H1 (cell line): ENCODE data around the gene CAVIN2. TPM values are rescaled to one million over a fixed set of nuclear protein-coding genes. Genes with fewer than 3 reads are reported as not detected.
A peak's percentile ranks its signal among the peaks of the same experiment; 100 is the strongest.

Experiments used
- CTCF ChIA-PET: fragments of 300-600 bp; sonication (Branson Sonifier 250); formaldehyde crosslinking; loops from one replicate; lab custom pipeline; 2021; ENCODE audit not compliant: partially characterized antibody; lab: Charles Lee
- POLR2A ChIA-PET: fragments of 300-600 bp; sonication (Branson Sonifier 250); formaldehyde crosslinking; loops from one replicate; lab custom pipeline; 2021; ENCODE audit warnings: inconsistent platforms; ENCODE audit not compliant: partially characterized antibody; lab: Charles Lee
- DNase-seq, 2 experiments: peaks; one replicate each; pipeline versions ENCODE4 v3.0.0 to v3.0.0-alpha.2; 2010 to 2022; ENCODE audit warnings: low spot score in 2 of 2, low read depth in 1 of 2, mixed read lengths in 1 of 2
- FAIRE-seq: peaks from 2 replicates; lab custom pipeline; 2011; peaks lifted over from hg19 to GRCh38; lab: Jason Lieb, UNC
- H2AFZ ChIP-seq: 2 replicates; pipeline ENCODE4 v1.8.1; 2012; ENCODE audit warnings: low read length, inconsistent platforms
- H2AK5ac ChIP-seq: 2 replicates; pipeline ENCODE4 v1.6.1; 2013; ENCODE audit warnings: low read depth, low read length
- H2BK120ac ChIP-seq: replicated peaks from 2 replicates; pipeline ENCODE3; 2013; ENCODE audit warnings: low read depth, low read length, inconsistent platforms
- H2BK12ac ChIP-seq: 2 replicates; pipeline ENCODE4 v1.6.1; 2013; ENCODE audit warnings: low read depth, low read length
- H2BK15ac ChIP-seq: 2 replicates; pipeline ENCODE4 v1.6.1; 2013; ENCODE audit warnings: low read length
- H2BK20ac ChIP-seq: 2 replicates; pipeline ENCODE4 v1.6.1; 2013; ENCODE audit warnings: low read length
- H2BK5ac ChIP-seq: 2 replicates; pipeline ENCODE4 v1.6.1; 2013; ENCODE audit warnings: low read depth, low read length
- H3K14ac ChIP-seq: 2 replicates; pipeline ENCODE4 v1.6.1; 2013; ENCODE audit warnings: inconsistent platforms; ENCODE audit not compliant: insufficient read length
- H3K18ac ChIP-seq: 2 replicates; pipeline ENCODE4 v1.6.1; 2013; ENCODE audit warnings: low read length; ENCODE audit errors: extremely low read depth
- H3K23ac ChIP-seq: 2 replicates; pipeline ENCODE4 v1.6.1; 2013; ENCODE audit warnings: inconsistent platforms; ENCODE audit not compliant: insufficient read length
- H3K23me2 ChIP-seq: 2 replicates; pipeline ENCODE4 v1.6.1; 2013; ENCODE audit warnings: low read depth, low read length
- H3K27ac ChIP-seq: 2 replicates; pipeline ENCODE4 v1.6.1; 2011; ENCODE audit warnings: low read depth, low read length, inconsistent platforms
- H3K27me3 ChIP-seq, 4 experiments: replicated peaks in 1 of 4; 1 replicate in 1 of 4; 2 replicates in 3 of 4; pipeline versions ENCODE4 v1.6.1 to v1.8.1; 2011 to 2013; ENCODE audit warnings: low read length in 3 of 4, mild to moderate bottlenecking in 3 of 4, inconsistent platforms in 2 of 4, mixed read lengths in 2 of 4, moderate library complexity in 1 of 4; ENCODE audit not compliant: control insufficient read depth in 3 of 4, insufficient read depth in 3 of 4; ENCODE audit errors: extremely low read depth in 1 of 4
- H3K36me3 ChIP-seq, 4 experiments: 2 replicates each; pipeline versions ENCODE4 v1.6.1 to v1.8.1; 2011 to 2013; ENCODE audit warnings: mild to moderate bottlenecking in 4 of 4, low read length in 3 of 4, moderate library complexity in 2 of 4, control low read depth in 1 of 4, inconsistent platforms in 1 of 4; ENCODE audit not compliant: insufficient read depth in 4 of 4, control insufficient read depth in 2 of 4
- H3K4ac ChIP-seq: replicated peaks from 2 replicates; pipeline ENCODE3; 2013; ENCODE audit warnings: low read length, low read depth, mixed read lengths, inconsistent platforms; ENCODE audit not compliant: insufficient read length
- H3K4me1 ChIP-seq, 4 experiments: replicated peaks in 1 of 4; 1 replicate in 1 of 4; 2 replicates in 3 of 4; pipeline versions ENCODE4 v1.6.1 to v1.8.1; 2011 to 2013; ENCODE audit warnings: low read length in 3 of 4, inconsistent platforms in 2 of 4, mixed read lengths in 1 of 4; ENCODE audit not compliant: insufficient read depth in 4 of 4, control insufficient read depth in 3 of 4
- H3K4me2 ChIP-seq, 2 experiments: 2 replicates each; pipeline versions ENCODE4 v1.6.1 to v1.8.1; 2011 to 2013; ENCODE audit warnings: low read depth in 2 of 2, low read length in 2 of 2, control low read depth in 1 of 2, inconsistent platforms in 1 of 2, mild to moderate bottlenecking in 1 of 2; ENCODE audit not compliant: insufficient read depth in 1 of 2
- H3K4me3 ChIP-seq, 4 experiments: fragments of 200-600, 300-600 bp in 1 of 4; sonication (generic), shearing (Covaris generic), sonication (Bioruptor Twin) in 1 of 4; 2 replicates each; pipeline versions ENCODE4 v1.5.1 to v1.8.1; 2011 to 2016; ENCODE audit warnings: low read length in 4 of 4, low read depth in 3 of 4, control low read depth in 2 of 4, inconsistent platforms in 2 of 4, mild to moderate bottlenecking in 2 of 4, mixed read lengths in 1 of 4, moderate library complexity in 1 of 4; ENCODE audit not compliant: insufficient read depth in 2 of 4; ENCODE audit errors: extremely low read depth in 1 of 4
- H3K56ac ChIP-seq: replicated peaks from 2 replicates; pipeline ENCODE3; 2013; ENCODE audit warnings: low read depth, mild to moderate bottlenecking, mixed read lengths, low read length, inconsistent platforms; ENCODE audit not compliant: insufficient read length
- H3K79me1 ChIP-seq: 2 replicates; pipeline ENCODE4 v1.6.1; 2013; ENCODE audit warnings: low read depth, low read length, control low read depth
- H3K79me2 ChIP-seq, 2 experiments: 2 replicates each; pipeline versions ENCODE4 v1.6.1 to v1.8.1; 2012 to 2013; ENCODE audit warnings: low read length in 2 of 2, mild to moderate bottlenecking in 2 of 2, inconsistent platforms in 1 of 2; ENCODE audit not compliant: insufficient read depth in 2 of 2, control insufficient read depth in 1 of 2
- H3K9ac ChIP-seq, 4 experiments: replicated peaks in 1 of 4; 1 replicate in 1 of 4; 2 replicates in 3 of 4; pipeline versions ENCODE4 v1.6.1 to v1.8.1; 2011 to 2013; ENCODE audit warnings: low read depth in 3 of 4, low read length in 3 of 4, control low read depth in 2 of 4, mild to moderate bottlenecking in 2 of 4, moderate library complexity in 2 of 4, inconsistent platforms in 1 of 4; ENCODE audit errors: extremely low read depth in 1 of 4
- H3K9me3 ChIP-seq, 2 experiments: 2 replicates each; pipeline versions ENCODE4 v1.6.1 to v1.8.1; 2012 to 2013; ENCODE audit warnings: mild to moderate bottlenecking in 2 of 2, moderate library complexity in 2 of 2, control low read depth in 1 of 2, inconsistent platforms in 1 of 2, low read depth in 1 of 2, low read length in 1 of 2, mixed read lengths in 1 of 2; ENCODE audit not compliant: insufficient read depth in 2 of 2
- H4K20me1 ChIP-seq, 2 experiments: replicated peaks in 1 of 2; 2 replicates each; pipeline versions ENCODE3 to v1.8.1; 2011 to 2013; ENCODE audit warnings: inconsistent platforms in 2 of 2, low read length in 2 of 2, mild to moderate bottlenecking in 1 of 2; ENCODE audit not compliant: insufficient read depth in 2 of 2, control insufficient read depth in 1 of 2
- H4K5ac ChIP-seq: 2 replicates; pipeline ENCODE4 v1.6.1; 2013; ENCODE audit warnings: low read length, low read depth, mixed read lengths, inconsistent platforms; ENCODE audit not compliant: insufficient read length
- H4K8ac ChIP-seq: 2 replicates; pipeline ENCODE4 v1.8.0; 2013; ENCODE audit warnings: mild to moderate bottlenecking, moderate library complexity, low read length, inconsistent platforms; ENCODE audit not compliant: insufficient read depth; ENCODE audit errors: extremely low read depth
- H4K91ac ChIP-seq: replicated peaks from 2 replicates; pipeline ENCODE3; 2013; ENCODE audit warnings: low read length, mixed read lengths, inconsistent platforms; ENCODE audit not compliant: insufficient read length
- BCL11A ChIP-seq, 2 experiments: IDR thresholded peaks; one replicate each; pipeline ENCODE4 v1.6.1; 2011; ENCODE audit warnings: low read depth in 2 of 2, low read length in 2 of 2, mild to moderate bottlenecking in 2 of 2
- CEBPB ChIP-seq: IDR thresholded peaks from 2 replicates; pipeline ENCODE4 v1.6.1; 2012; ENCODE audit warnings: low read depth, low read length
- CHD1 ChIP-seq: IDR thresholded peaks from 2 replicates; pipeline ENCODE4 v1.6.1; 2012; ENCODE audit warnings: low read depth, low read length, improper control_type of control experiment
- CREB1 ChIP-seq: IDR thresholded peaks from 2 replicates; pipeline ENCODE4 v1.6.1; 2012; ENCODE audit warnings: inconsistent platforms
- EP300 ChIP-seq, 2 experiments: IDR thresholded peaks; 1 replicate in 1 of 2; 2 replicates in 1 of 2; pipeline ENCODE4 v1.6.1; 2011 to 2012; ENCODE audit warnings: low read depth in 2 of 2, low read length in 2 of 2, mild to moderate bottlenecking in 2 of 2, borderline replicate concordance in 1 of 2, inconsistent platforms in 1 of 2, moderate library complexity in 1 of 2
- JUN ChIP-seq: IDR thresholded peaks from 2 replicates; pipeline ENCODE4 v1.6.1; 2011; ENCODE audit warnings: low read depth, mild to moderate bottlenecking, improper control_type of control experiment, low read length
- MAX ChIP-seq: IDR thresholded peaks from 2 replicates; pipeline ENCODE4 v1.6.1; 2012; ENCODE audit warnings: inconsistent platforms
- PHF8 ChIP-seq: fragments of 200-600 bp; sonication (generic); conservative IDR thresholded peaks from 2 replicates; pipeline ENCODE4 v1.7.1; 2012; ENCODE audit warnings: low read depth, mild to moderate bottlenecking, inconsistent platforms, low read length, moderate library complexity
- POU5F1 ChIP-seq: IDR thresholded peaks from 2 replicates; pipeline ENCODE4 v1.6.1; 2011; ENCODE audit warnings: low read depth, mild to moderate bottlenecking, low read length, moderate library complexity
- SIN3A ChIP-seq, 2 experiments: IDR thresholded peaks in 1 of 2; conservative IDR thresholded peaks in 1 of 2; 2 replicates each; pipeline ENCODE4 v1.6.1; 2011 to 2012; ENCODE audit warnings: low read length in 2 of 2, improper control_type of control experiment in 1 of 2, low read depth in 1 of 2, mild to moderate bottlenecking in 1 of 2
- SIX5 ChIP-seq: IDR thresholded peaks from 2 replicates; pipeline ENCODE4 v1.6.1; 2011; ENCODE audit warnings: mild to moderate bottlenecking, low read depth, low read length
- TEAD4 ChIP-seq: IDR thresholded peaks from 2 replicates; pipeline ENCODE4 v1.6.1; 2012; ENCODE audit warnings: low read depth, low read length, inconsistent platforms, mixed read lengths
- ZNF274 ChIP-seq: IDR thresholded peaks from 2 replicates; pipeline ENCODE4 v1.7.0; 2012; ENCODE audit warnings: low read length, borderline replicate concordance; ENCODE audit errors: extremely low read depth
- WGBS, 2 experiments: shearing (Covaris generic) in 1 of 2; methylation state at CpG; one replicate each; pipeline versions ENCODE4 v1.1.6 to v1.1.7; 2013 to 2015; ENCODE audit warnings: low lambda C conversion rate in 2 of 2, mixed read lengths in 2 of 2, inconsistent platforms in 1 of 2, low coverage in 1 of 2, missing lambda C conversion rate in 1 of 2; ENCODE audit not compliant: insufficient replicate concordance in 2 of 2, insufficient coverage in 1 of 2, insufficient read length in 1 of 2; ENCODE audit errors: extremely low coverage in 1 of 2, missing lambda C conversion rate in 1 of 2; 5-methylcytosine and 5-hydroxymethylcytosine counted together
- polyA plus RNA-seq, 7 experiments: library from polyadenylated mRNA; depleted of rRNA in 3 of 7; stranded (reverse) in 5 of 7; unstranded in 2 of 7; fragments of >200 nt in 5 of 7; fragments of 200-250 nt in 2 of 7; gene quantifications; 1 replicate in 5 of 7; 2 replicates in 1 of 7; 4 replicates in 1 of 7; pipeline versions ENCODE4 v1.2.1 to v1.2.3, GENCODE V29; 2011 to 2013; ENCODE audit warnings: missing spikeins in 2 of 7, mixed read lengths in 2 of 7
- total RNA-seq: library from RNA; stranded (reverse); fragmentation: NEBNext Ultra II Directional; extraction: Animal tissue kit (Norgen Biotek cat#: 25700); gene quantifications from 2 replicates; pipeline ENCODE4 v1.2.1, GENCODE V29; 2021

Gene CAVIN2
- total and polyA plus RNA-seq, 2 of the 8 experiments (the other 6 are each of a cell fraction or from before 2014, with no cell fraction given) = 0.03 TPM; not detected in 1

GRCh38 chr2:191856111-191856876 lies 9.4 kb upstream of the CAVIN2 start:
- 0 out of 2 replicates have a peak overlapping the region, but pooled peaks have one; percentile 28 for H2AFZ ChIP-seq
- no peaks in the 10 kb centered on the region for H3K27me3 ChIP-seq
- DNase-seq (no peak), FAIRE-seq (no peak)
- no peak overlapping the region for H3K23ac ChIP-seq
- no peaks in the 10 kb centered on the region for H3K79me1 ChIP-seq
- H3K4me2 ChIP-seq = no peak overlapping the region
- H2AK5ac ChIP-seq = no peak overlapping the region
- no peak overlapping the region for H4K5ac ChIP-seq
- no peak overlapping the region for H3K9ac ChIP-seq
- no peaks in the 10 kb centered on the region for H4K20me1 ChIP-seq
- H3K79me2 ChIP-seq = no peaks in the 10 kb centered on the region
- H4K91ac ChIP-seq = no peak overlapping the region
- no peak overlapping the region for H3K27ac ChIP-seq
- no peak overlapping the region for H3K4me3 ChIP-seq
- no peaks in the 10 kb centered on the region for H3K23me2 ChIP-seq
- no peak overlapping the region for H3K14ac ChIP-seq
- no peak overlapping the region for H2BK20ac ChIP-seq
- H3K36me3 ChIP-seq = no peaks in the 10 kb centered on the region
- H2BK5ac ChIP-seq = no peak overlapping the region
- no peak overlapping the region for H3K18ac ChIP-seq
- no peak overlapping the region for H3K4ac ChIP-seq
- POLR2A ChIA-PET = no interaction called here
- H4K8ac ChIP-seq = no peak overlapping the region
- no peak overlapping the region for H2BK120ac ChIP-seq
- CTCF ChIA-PET = interaction anchor here (0.6 to 2.1 kb wide), 5 partner anchors 13 to 289 kb away, joined by 3 to 7 read pairs (median 3); no protein-coding TSS in a partner anchor
- WGBS, 2 experiments = 94% methylated on average over 7 of the region's 7 CpGs; no CpG with 5 or more reads in 1 of the 2 experiments
- no peaks in the 10 kb centered on the region; a peak in 1 of 7 replicates for H3K4me1 ChIP-seq
- no peak overlapping the region for H2BK12ac ChIP-seq
- H3K9me3 ChIP-seq = no peaks in the 10 kb centered on the region
- no peak overlapping the region for H3K56ac ChIP-seq
- no peak overlapping the region for H2BK15ac ChIP-seq
- TF ChIP-seq SIN3A (conservative IDR thresholded peaks at IDR 0.05 in 1 of 2, IDR thresholded peaks at IDR 0.05 in 1 of 2; ENCODE audit: low read depth in 1 of 2, low read length in 2 of 2) (no peak), BCL11A (IDR thresholded peaks at IDR 0.05; ENCODE audit: low read depth in 2 of 2, low read length in 2 of 2) (no peak), SIX5 (no peak), POU5F1 (no peak), TEAD4 (no peak), CEBPB (no peak), MAX (no peak), EP300 (IDR thresholded peaks at IDR 0.05; ENCODE audit: borderline replicate concordance in 1 of 2, low read depth in 2 of 2, low read length in 2 of 2) (no peak), CHD1 (no peak), ZNF274 (no peak), JUN (no peak), CREB1 (no peak), PHF8 (no peak)
